Testis (tissue), 3 donors: ENCODE results near the gene SCNN1B. TPM values are rescaled to one million over a fixed set of nuclear protein-coding genes. Genes with fewer than 3 reads are reported as not detected.

Experiments used
- DNase-seq: peaks from one replicate; pipeline ENCODE4 v3.0.0-alpha.2; 2019
- H3K27ac ChIP-seq, 2 donors: fragments of 200-600 bp; sonication (generic); one replicate each; pipeline ENCODE4 v1.5.1; 2019
- H3K27me3 ChIP-seq: fragments of 200-600 bp; sonication (generic); one replicate; pipeline ENCODE4 v1.5.1; 2019
- H3K36me3 ChIP-seq: fragments of 200-600 bp; sonication (generic); one replicate; pipeline ENCODE4 v1.5.1; 2017; ENCODE audit warnings: low read depth; ENCODE audit errors: missing control alignments
- H3K4me1 ChIP-seq: fragments of 200-600 bp; sonication (generic); one replicate; pipeline ENCODE4 v1.5.1; 2019
- H3K4me3 ChIP-seq, 2 donors: fragments of 200-600 bp; sonication (generic); one replicate each; pipeline ENCODE4 v1.5.1; 2017 to 2019
- H3K9me3 ChIP-seq: fragments of 200-600 bp; sonication (generic); one replicate; pipeline ENCODE4 v1.5.1; 2017
- POLR2A ChIP-seq: fragments of 450-650 bp; IDR thresholded peaks from one replicate; pipeline ENCODE4 v1.6.1; 2017; ENCODE audit warnings: antibody characterized with exemption, mild to moderate bottlenecking, moderate library complexity
- WGBS, 2 donors: methylation state at CpG; one replicate each; pipeline ENCODE4 v1.1.5; 2018; 5-methylcytosine and 5-hydroxymethylcytosine counted together
- intact Hi-C: fragments of 100-400 bp; cut with DNase I; formaldehyde crosslinking; loops from one replicate; pipeline ENCODE4 v1.15.1; 2023; ENCODE audit warnings: low total_unique reads
- polyA plus RNA-seq: library from polyadenylated mRNA; stranded (reverse); fragments of 350-450 nt; fragmentation: Illumina TruSeq; extraction: RNeasy Lipid Tissue Mini Kit (QIAGEN cat#74804); gene quantifications from one replicate; pipeline ENCODE4 v1.2.3, GENCODE V29; 2014; ENCODE audit warnings: low read depth, low replicate concordance; ENCODE audit not compliant: insufficient read depth
- total RNA-seq, 2 donors: library from RNA; depleted of rRNA; stranded (reverse); fragments of >200 nt; gene quantifications; one replicate each; pipeline ENCODE4 v1.2.3, GENCODE V29; 2016
- TF ChIP-seq, protein P1 (sequence below), 3 experiments: fragments of 450-650 bp in 2 of 3; fragments of 200-600 bp in 1 of 3; sonication (generic) in 1 of 3; IDR thresholded peaks; one replicate each; pipeline ENCODE4 v1.5.1; 2016 to 2019; ENCODE audit warnings: antibody characterized with exemption in 3 of 3, mild to moderate bottlenecking in 2 of 3, moderate library complexity in 1 of 3

The SCNN1B gene
- total and polyA plus RNA-seq, 3 donors from 2014 or later: 0.31 to 1.1 (median 0.55) TPM

DNA sequence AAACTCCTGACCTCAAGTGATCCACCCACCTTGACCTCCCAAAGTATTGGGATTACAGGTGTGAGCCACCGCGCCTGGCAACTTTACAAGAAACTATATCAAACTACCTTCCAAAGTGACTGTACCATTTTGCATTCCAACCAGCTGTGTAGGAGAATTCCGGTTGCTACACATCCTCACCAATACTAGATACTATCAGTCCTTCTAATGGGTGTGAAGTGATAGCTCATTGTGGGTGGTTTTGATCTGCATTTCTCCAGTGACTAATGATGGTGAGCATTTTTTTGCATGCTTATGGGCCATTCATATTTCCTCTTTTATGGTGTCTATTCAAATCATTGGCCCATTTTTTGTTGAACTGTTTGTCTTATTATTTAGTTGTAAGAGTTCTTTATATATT lies 37.7 kb downstream of the SCNN1B start:
- Histone ChIP-seq H3K27ac (no peak overlapping the region), H3K4me1 (no peaks in the 10 kb centered on the region), H3K4me3 (no peak overlapping the region), H3K27me3 (no peaks in the 10 kb centered on the region), H3K9me3 (no peaks in the 10 kb centered on the region), H3K36me3 (no peaks in the 10 kb centered on the region)
- TF ChIP-seq POLR2A: no peak
- TF ChIP-seq, protein P1, sequence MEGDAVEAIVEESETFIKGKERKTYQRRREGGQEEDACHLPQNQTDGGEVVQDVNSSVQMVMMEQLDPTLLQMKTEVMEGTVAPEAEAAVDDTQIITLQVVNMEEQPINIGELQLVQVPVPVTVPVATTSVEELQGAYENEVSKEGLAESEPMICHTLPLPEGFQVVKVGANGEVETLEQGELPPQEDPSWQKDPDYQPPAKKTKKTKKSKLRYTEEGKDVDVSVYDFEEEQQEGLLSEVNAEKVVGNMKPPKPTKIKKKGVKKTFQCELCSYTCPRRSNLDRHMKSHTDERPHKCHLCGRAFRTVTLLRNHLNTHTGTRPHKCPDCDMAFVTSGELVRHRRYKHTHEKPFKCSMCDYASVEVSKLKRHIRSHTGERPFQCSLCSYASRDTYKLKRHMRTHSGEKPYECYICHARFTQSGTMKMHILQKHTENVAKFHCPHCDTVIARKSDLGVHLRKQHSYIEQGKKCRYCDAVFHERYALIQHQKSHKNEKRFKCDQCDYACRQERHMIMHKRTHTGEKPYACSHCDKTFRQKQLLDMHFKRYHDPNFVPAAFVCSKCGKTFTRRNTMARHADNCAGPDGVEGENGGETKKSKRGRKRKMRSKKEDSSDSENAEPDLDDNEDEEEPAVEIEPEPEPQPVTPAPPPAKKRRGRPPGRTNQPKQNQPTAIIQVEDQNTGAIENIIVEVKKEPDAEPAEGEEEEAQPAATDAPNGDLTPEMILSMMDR (IDR thresholded peaks at IDR 0.05): no peak
- 88 to 93% methylated on average over 3 of the region's 3 CpGs for WGBS, 2 donors
- DNase-seq: no peak
- intact Hi-C loops: no loop called here

DNA sequence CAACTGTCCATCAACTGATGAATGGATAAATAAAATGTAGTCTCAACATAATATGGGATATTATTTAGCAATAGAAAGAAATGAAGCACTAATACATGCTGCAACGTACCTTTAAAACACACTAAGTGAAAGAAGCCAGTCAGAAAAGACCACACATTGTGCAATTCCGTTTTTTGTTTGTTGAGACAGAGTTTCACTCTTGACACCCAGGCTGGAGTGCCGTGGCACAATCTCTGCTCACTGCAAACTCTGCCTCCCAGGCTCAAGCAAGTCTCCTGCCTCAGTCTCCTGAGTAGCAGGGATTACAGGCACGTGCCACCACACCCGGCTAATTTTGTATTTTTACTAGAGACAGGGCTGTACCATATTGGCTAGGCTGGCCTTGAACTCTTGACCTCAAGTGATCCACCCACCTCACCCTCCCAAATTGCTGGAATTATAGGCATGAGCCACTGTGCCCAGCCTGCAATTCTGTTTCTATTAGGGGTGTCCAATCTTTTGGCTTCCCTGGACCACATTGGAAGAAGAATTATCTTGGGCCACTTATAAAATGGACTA lies 40.1 kb downstream of the SCNN1B start:
- intact Hi-C loops: no loop called here
- no peak for DNase-seq
- Histone ChIP-seq H3K27ac (no peak overlapping the region), H3K9me3 (no peaks in the 10 kb centered on the region), H3K4me1 (no peaks in the 10 kb centered on the region), H3K27me3 (no peaks in the 10 kb centered on the region), H3K4me3 (no peak overlapping the region), H3K36me3 (no peaks in the 10 kb centered on the region)
- TF ChIP-seq POLR2A: no peak
- TF ChIP-seq, protein P1 (IDR thresholded peaks at IDR 0.05): no peak
- WGBS, 2 donors: 63 to 74% methylated on average over 5 of the region's 5 CpGs

DNA sequence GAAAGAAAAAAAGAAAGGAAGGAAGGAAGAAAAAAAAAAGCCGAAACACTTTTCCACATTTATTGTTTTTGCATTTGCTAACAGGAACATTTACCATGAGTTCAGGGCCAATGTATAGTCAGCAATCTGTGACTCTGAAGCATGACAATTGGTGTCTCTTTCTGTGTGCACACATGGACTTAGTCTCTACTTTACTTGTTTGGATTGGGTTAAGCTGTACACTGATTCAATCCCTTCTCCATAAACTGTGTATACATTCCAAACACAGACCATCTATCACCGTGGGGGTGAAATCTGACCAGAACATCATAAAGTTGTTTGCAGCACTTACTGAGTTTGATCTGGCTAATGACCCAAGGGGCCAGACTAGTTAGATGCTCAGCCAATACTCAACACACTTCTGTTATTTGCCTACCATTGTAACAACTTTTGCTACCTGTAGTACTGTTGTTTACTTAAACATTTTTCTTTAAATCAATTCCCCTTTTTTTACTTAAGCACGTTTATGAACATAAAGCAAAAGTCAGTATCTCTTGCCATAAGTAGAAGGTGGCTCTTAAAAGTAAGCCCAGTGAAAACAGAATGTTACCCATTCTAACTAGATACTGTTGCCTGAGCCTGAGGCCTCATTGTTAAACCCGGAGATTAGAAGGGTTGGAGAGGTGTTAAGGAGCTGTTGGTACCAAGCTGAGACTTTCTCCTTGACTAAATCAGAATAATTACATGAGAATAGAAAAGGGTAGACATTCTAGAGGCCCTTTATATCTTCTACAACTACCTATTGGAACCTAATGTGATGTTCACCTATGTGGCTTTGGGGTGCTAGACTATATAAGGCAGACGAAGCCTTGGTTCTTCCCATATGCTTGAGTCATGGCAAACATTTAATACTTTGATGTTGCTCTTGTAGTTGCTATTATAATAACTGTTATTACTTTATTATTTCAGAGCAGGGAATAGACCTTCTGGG lies 41.8 kb downstream of the SCNN1B start:
- Histone ChIP-seq H3K4me3 (no peak overlapping the region), H3K9me3 (no peaks in the 10 kb centered on the region), H3K27me3 (no peaks in the 10 kb centered on the region), H3K36me3 (no peaks in the 10 kb centered on the region), H3K27ac (no peak overlapping the region), H3K4me1 (no peaks in the 10 kb centered on the region)
- WGBS, 2 donors: 66 to 72% methylated on average over 5 of the region's 5 CpGs
- TF ChIP-seq POLR2A: no peak
- TF ChIP-seq, protein P1 (IDR thresholded peaks at IDR 0.05): no peak
- DNase-seq: no peak
- intact Hi-C loops: no loop called here

DNA sequence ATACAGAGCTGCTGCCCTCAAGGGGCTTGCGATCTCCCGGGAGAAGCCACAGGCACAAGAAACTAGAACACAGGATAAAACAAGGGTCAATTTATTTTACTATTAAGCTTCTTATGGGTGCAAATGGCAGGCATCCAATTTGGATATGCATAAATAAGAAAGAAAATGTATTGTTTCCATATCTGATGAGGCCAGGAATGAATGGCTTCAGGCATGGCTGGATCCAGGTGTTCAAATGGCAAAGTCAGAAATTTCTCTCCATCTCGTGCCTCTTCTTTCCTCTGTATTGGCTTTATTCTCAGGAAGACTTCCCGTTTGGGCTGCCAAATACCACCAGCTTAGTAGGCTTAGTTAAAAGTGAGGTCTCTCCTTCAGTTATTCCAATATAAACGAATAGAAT lies 43.1 kb downstream of the SCNN1B start:
- intact Hi-C loops: no loop called here
- H3K4me3 ChIP-seq: no peak overlapping the region
- no peak for TF ChIP-seq POLR2A
- 83 to 93% methylated on average over 5 of the region's 5 CpGs for WGBS, 2 donors
- DNase-seq: no peak
- no peaks in the 10 kb centered on the region for H3K4me1 ChIP-seq
- no peaks in the 10 kb centered on the region for H3K36me3 ChIP-seq
- H3K27me3 ChIP-seq: no peaks in the 10 kb centered on the region
- no peaks in the 10 kb centered on the region for H3K9me3 ChIP-seq
- no peak overlapping the region for H3K27ac ChIP-seq

DNA sequence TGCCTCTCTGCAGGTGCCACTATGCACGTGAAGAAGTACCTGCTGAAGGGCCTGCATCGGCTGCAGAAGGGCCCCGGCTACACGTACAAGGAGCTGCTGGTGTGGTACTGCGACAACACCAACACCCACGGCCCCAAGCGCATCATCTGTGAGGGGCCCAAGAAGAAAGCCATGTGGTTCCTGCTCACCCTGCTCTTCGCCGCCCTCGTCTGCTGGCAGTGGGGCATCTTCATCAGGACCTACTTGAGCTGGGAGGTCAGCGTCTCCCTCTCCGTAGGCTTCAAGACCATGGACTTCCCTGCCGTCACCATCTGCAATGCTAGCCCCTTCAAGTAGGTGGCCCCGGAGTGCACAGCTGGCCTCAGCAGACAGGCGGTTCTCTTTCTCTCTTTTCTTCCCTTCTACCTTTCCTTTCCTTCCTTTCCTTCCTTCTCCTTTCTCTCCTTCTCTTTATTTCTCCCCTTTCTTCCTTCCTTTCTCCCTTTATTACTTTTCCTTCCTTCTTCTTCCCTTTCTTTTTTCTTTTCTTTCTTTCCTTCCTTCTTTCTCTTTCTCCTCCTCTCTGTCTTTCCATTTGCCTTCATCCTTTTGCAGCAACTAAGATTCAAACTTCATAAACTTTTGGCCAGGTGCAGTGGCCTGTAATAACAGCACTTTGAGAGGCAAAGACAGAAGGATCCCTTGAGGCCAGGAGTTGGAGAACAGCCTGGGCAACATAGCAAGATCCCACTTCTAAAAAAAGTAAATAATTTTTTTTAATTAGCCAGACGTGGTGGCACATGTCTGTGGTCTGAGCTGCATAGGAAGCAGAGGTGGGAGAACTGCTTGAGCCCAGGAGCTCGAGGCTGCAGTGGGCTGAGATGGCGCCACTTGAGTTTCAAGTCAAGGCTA lies 46.7 kb downstream of the SCNN1B start:
- no peak for DNase-seq
- no peaks in the 10 kb centered on the region for H3K36me3 ChIP-seq
- no peak overlapping the region for H3K27ac ChIP-seq
- no peak overlapping the region for H3K4me3 ChIP-seq
- WGBS, 2 donors: 63 to 71% methylated on average over 18 of the region's 18 CpGs
- no peaks in the 10 kb centered on the region for H3K9me3 ChIP-seq
- no peaks in the 10 kb centered on the region for H3K27me3 ChIP-seq
- TF ChIP-seq POLR2A: no peak
- TF ChIP-seq, protein P1 (IDR thresholded peaks at IDR 0.05): no peak
- no peaks in the 10 kb centered on the region for H3K4me1 ChIP-seq
- intact Hi-C loops: no loop called here
